NCI-H1105 (cell line): Measurements from ENCODE around the gene SULT1A2.
"Not testable (repeated sequence)": the region's sequence is repeated elsewhere in the genome, so short reads cannot be mapped to it uniquely, and the experiment has no call there.

Experiments
- DNase-seq: peaks from one replicate; lab custom pipeline; 2025; lab: John Stamatoyannopoulos, UW

Gene SULT1A2

DNA sequence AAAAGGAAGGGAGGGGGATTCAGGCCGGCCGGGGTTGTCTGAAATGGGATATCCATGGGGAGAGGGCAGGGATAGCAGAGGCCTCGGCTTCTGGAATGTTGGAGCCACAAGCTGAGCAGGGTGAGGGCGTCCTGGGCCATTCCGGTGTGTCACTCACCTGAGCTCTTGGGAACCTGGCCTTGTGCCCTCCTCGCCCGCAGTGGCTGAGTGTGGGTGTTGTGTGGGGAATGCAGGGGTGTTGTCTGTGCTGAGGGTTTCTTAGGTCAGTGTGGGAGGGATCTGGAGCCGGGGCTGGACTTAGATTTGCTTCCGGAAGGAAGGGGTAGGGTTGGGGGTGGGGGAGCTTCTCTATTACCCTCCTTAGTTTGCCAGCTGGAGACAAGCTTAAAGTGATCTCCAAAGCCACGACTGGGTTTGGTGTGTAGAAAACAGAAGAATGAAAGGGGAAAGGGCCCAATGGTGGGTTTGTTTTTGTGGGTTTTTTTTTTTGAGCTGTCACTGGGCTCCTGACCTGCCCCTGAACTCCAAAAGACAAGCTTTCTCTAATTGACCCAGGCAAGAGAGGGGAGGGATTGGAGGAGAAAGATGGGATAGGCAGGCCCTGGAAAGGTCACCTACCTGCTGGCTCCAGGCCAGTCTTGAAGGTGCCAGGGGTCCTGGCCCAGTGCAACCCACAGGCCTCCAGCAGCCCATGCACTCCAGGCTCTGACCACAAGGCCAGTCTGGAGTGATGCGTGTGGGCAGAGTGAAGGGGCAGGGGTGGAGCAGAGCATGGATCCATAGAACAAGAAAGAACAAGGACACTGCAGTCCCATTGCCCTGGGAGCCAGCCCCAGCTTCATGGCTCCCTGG lies at the start of gene SULT1A2:
Gene SULT1A2 (minus strand): TSS at position 211 of the 852 bp plus-strand sequence. CDS start 1,120 bp downstream, outside the sequence.
- DNase-seq, result no peak

DNA sequence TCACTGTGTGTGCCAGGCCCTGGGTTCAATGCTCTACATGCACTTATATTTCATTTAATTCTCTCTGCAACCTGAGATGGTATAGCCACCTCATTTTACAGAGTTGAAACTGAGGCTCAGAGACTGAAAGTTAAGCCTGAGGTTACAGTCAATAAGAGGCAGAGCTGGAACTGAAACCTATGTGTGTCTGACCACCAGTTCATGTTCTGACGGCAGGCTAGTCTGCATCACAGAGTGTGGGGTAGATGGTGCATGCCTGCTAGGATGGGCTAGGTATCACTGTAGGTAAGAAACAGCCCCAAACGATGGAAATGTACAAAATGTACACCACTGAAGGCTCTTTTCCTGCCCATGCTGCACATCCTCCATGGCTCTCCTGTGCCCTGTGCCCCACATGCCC lies 43.1 kb upstream of the SULT1A2 start:
- DNase-seq, result not testable (repeated sequence)

DNA sequence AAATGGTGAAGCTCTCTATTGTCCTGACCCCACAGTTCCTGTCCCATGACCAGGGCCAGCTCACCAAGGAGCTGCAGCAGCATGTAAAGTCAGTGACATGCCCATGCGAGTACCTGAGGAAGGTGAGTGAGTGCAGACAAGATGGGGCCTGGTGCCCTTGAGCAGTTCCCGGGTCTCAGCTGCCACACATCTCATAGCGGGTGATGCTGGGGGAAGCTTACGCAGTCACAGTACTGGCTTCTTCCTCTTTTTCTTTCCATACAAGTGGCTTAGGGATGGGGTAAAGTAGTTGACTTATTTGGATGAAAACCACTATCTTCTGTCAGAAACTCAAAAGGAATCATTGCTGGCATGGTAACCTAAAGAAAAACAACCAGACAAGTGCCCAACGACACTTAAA lies 41.5 kb upstream of the SULT1A2 start:
- DNase-seq, result not testable (repeated sequence)

DNA sequence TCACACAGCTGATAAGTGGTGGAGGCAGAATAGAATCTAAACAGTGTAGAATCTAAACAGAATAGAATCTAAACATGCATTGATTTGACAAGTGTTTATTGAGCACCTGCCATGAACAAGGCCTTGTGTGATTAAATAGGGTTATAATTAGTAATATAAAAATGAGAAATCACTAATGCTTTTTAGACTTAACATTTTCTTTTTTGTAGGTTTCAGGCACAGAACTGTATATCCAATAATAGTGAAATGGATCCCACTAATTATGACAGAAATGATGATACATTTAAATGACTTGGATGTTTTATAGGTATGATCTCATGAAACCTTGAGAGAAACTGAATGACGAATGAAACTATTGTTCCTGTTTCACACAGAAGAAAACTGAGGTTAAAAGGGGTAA lies 40.9 kb upstream of the SULT1A2 start, which contains the start of gene NPIPB8:
Gene NPIPB8 (plus strand): TSS at position 301 of the 400 bp plus-strand sequence. CDS start 296 bp downstream, outside the sequence.
- not testable (repeated sequence) for DNase-seq

DNA sequence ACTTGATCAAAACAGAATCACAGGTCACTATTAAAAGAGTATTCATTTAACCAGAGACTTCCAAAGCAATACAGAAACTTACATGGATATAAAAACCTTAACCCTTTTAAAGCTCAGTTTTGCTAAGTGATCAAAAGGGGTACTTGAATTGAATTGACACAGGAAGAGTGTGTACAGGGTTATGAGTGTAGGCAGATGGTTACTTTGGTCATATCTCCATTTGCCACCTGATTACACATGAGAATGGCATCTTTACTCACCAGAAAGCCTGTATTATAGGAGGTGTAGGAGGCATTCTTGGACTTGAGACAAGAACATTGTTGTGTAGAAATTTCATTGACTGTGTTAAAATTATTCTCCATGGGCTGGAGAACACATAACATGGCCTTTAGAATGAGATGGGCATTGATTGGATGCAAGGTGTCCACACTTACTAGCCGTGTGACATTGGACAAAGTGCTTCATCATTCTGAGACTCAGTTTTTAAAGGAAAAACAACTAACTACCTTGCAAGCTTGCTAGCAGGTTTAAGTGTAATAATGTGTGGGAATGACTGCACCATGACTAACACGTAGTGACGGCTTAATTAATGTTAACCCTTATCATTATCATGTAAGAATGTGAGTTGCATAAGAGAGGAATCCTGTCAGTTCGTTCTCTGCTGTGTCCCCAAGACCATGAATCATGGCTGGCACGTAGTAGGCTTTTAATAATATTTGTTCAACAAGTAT lies 39.4 kb upstream of the SULT1A2 start:
- not testable (repeated sequence) for DNase-seq

DNA sequence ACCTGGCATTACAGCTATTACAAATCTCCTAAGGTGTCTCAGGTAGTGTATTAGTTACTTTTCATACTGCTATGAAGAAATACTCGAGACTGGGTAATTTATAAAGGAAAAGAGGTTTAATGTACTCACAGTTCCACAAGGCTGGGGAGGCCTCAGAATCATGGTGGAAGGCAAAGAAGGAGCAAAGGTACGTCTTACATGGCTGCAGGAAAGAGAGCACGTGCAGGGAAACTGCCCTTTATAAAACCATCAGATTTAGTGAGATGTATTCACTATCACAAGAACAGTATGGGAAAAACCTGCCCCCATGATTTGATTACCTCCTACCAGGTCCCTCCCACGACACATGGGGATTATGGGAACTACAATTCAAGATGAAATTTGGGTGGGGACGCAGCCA lies 34.1 kb upstream of the SULT1A2 start:
- not testable (repeated sequence) for DNase-seq

DNA sequence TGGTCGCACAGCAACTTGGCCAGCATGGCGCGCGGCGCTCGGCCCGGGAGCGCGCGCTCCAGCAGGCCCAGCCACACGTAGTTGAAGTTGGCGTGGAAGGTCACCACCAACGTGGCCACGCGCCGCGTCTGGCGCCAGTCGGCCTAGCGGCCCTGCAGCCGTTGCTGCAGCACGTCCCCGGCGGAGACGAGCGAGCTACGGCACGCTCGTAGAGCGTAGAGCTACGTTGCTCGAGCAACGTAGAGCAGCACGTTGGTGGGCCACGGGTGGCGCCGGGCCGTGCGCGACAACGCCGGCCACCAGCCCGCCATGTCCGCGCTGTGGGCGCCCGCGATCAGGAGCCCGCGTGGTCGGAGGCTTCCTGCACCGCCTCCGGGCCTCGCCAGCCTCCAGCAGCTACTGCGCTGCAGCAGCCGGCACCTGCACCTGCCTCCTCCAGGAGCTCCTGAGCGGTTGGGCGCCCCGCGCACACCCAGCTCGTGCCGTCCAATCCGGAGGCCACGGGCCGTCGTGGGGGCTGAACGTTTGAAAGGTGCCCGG lies 26.4 kb upstream of the SULT1A2 start:
- peak; percentile 82 for DNase-seq

DNA sequence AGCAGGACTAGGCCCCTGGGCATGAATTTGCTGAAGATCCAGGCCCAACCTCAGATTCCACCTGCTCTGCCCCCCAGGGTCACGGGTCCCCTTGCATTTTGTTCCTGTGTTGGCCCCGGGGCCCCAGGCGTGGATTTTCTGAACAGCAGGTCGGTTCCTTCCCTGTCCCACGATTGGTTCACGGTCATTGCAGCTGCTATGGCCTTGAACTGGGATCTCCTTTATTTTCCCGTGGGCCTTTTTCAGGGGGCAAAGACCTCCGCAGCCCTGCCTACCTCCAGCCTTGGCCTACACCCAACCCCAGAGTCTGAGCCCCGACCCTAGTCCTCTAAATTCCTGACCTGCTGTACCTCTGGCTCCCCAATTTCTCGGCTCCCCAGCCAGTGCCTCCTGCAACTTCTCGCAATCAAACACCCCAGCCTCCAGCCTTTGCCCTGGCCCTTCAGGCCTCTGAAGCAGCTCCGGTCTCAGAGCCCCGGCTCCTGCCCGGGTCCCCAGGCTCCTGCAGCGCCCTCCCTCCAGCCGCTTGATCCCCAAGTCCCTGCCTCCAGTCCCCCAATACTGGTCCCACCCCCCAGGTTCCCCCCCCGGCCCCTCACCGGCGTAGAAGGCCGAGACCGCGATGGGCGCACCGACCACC lies 25.8 kb upstream of the SULT1A2 start:
- DNase-seq, result not testable (repeated sequence)

DNA sequence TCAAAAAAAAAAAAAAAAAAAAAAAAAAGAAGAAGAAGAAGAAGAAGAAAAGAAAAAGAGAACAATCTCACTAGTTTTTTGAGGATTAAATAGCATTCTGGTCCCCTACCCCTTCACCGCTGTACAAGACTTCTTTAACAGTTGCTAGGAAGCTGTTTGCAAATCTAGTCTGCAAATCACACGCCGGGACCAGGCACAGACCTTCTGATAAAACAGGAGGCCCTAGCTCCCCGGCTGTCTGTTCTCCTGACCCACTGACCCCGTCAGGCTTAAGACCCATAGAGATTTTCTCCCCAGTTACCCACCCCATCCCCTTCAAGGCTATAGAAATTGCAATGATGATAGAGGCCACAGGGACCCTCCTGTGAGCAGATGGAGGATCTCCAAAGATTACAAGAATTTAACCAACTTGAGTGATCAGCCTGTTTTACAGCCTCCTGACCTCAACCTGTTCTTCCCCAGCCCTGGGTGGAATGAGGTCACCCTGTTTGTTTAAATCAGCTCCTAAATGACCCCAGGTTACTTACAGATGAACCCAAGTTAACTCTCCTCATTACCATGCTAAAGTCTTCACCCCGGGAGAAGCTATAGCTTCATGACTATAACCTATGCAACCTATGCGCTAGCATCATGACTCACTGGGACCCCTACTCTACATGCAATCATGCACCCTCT lies 24.8 kb upstream of the SULT1A2 start:
- DNase-seq, result no peak

DNA sequence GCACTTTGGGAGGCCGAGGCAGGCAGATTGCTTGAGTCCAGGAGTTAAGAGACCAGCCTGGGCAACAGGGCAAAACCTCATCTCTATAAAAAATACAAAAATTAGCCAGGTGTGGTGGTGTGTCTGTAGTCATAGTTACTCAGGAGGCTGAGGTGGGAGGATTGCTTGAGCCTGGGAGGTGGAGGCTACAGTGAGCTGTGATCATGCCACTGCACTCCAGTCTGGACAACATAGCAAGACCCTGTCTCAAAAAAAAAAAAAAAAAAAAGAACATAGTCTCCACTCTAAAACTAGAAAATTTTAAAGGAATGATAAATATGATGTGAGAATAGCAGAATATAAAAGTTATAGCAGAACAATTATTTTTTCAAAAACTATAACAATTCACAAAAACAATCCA lies 23.5 kb upstream of the SULT1A2 start:
- DNase-seq, result not testable (repeated sequence)

DNA sequence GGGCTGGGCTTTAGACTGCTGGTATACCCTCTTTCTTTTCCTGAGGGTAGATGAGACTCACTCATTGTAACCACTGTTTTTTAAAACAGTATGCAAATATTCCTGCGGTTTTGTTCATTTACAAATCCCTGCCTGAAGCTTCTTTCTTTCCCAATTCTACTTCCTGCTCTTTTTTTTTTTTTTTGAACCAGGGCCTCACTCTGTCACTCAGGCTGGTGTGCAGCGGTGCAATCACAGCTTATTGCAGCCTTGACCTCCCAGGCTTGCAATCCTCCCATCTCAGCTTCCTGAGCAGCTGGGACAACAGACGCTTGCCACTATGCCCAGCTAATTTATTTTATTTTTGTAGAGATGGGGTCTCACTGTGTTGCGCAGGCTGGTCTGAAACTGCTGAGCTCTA lies 21.0 kb upstream of the SULT1A2 start:
- DNase-seq, result no peak

DNA sequence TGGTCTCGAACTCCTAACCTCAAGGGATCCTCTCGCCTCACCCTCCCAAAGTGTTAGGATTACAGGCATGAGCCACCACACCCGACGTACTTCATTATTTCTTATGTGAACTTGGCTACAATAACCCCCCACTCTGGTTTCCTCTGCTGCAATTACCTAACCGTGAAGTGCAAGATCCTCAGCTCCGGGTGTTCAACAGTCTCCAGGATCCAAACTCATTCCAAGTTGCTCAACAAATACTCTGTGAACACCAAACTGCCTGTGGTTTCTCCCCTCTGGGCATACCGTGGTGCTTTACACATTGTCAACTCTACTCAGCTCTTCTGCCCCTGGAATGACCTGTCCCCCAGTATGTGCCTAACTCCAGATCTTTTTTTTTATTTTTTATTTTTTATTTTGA lies 19.8 kb upstream of the SULT1A2 start:
- DNase-seq, result no peak

DNA sequence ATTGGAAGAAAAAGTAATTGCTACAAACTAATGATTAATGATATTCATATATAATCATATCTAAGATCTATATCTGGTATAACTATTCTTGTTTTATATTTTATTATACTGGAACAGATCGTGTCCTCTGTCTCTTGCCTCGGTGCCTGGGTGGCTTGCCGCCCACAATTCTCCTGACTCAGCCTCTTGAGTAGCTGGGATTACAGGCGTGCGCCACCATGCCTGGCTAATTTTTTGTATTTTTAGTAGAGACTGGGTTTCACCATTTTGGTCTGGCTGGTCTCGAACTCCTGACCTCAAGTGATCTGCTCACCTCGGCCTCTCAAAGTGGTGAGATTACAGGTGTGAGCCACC lies 19.4 kb upstream of the SULT1A2 start:
- not testable (repeated sequence) for DNase-seq

DNA sequence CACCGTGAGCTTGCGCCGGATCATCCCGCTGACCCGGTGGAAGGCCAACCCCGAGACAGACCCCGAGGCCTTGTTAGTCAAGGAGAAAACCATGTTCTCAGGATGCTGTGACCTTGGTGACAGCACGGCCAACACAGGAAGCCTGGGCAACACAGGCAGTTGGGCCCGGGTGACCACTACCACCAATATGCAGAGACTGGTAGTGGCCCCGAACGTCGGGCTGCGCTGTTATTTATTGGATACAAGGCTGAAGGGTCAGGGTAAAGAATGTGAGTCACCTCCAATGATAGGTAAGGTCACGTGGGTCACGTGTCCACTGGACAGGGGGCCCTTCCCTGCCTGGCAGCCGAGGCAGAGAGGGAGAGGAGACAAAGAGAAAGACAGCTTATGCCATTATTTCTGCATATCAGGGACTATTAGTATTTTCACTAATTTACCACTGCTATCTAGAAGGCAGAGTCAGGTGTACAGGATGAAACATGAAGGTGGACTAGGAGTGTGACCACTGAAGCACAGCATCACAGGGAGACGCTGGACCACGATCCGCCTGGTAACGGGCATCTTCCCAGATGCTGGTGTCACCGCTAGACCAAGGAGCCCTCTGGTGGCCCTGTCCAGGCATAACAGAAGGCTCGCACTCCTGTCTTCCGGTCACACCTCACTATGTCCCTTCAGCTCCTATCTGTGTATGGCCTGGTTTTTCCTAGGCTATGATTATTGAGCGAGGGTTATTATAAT lies 18.8 kb upstream of the SULT1A2 start:
- peak; percentile 21 for DNase-seq

DNA sequence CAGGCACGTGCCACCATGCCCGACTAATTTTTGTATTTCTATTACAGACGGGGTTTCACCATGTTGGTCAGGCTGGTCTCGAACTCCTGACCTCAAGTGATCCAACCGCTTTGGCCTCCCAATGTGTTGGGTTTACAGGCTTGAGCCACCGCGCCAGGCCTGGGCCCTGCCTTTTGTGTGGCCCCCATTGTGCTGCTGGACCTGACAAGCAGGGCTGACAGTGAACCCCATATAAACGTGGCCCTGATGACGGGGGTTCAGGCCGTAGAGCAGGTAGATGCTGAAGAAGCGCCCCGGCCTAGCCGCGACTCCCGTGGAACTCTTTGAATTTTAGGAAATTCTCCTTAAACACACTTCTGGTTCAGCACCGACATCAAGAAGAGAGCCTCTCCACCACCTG lies 17.7 kb upstream of the SULT1A2 start:
- not testable (repeated sequence) for DNase-seq

DNA sequence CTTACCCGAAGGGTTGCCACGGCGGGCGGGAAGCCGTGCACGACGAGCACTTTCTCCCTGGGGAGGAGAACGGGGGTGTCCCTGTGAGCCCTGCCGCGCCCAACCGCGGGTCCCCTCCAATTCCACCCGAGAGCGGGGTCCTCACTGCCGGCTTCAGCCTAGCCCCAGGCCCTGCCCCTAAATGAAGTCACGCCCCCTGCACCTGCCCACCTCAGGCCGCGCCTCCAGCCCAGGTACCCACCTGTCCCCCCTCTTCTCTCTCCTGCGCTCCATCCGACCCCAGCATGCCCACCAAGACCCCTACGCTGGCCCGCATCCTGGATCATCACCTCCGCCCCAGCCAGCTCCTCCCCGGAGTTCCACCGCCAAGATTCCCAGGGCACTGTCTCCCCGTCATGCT lies 17.1 kb upstream of the SULT1A2 start:
- DNase-seq, result not testable (repeated sequence)

DNA sequence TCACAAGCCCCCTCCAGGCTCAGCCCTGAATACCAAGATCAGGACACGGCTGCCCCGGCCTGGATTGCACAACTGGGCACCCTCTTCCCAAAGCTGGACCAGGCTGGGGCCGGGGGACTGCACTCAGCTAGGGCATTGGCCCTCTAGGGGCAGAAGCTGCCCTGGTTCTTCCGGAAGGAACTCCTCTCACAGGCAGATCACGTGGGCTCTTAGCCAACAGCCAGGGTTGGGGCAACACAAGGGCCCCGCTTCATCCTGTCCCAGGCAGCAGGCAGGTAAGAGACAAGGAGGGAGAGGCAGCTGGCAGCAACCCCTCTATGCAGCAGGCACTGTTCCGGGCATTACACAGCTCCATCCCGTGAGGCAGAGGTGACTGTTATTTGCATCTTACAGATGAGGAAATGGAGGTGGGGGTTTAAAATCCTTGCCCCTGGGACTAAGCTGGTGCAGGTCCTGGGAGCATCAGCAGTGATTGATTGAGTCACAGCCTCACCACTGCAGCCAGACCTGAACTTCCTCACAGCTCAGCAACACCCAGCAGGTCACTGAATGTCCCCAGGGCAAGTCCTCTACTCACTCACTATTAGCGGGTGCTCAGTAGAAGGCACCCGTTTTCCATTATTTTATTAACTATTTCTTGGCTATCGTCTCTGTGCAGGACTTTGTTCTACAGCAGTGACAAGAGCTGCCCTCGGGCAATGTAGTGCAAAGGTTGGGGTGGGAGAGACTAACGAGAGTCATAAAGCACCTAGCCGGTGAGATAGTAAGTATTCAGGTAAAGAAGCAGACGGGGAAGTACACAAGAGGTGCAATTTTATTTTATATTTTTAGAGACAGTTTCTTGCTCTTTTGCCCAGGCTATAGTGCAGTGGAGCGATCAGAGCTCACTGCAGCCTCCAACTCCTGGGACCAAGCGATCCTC lies 15.8 kb upstream of the SULT1A2 start:
- DNase-seq, result not testable (repeated sequence)

DNA sequence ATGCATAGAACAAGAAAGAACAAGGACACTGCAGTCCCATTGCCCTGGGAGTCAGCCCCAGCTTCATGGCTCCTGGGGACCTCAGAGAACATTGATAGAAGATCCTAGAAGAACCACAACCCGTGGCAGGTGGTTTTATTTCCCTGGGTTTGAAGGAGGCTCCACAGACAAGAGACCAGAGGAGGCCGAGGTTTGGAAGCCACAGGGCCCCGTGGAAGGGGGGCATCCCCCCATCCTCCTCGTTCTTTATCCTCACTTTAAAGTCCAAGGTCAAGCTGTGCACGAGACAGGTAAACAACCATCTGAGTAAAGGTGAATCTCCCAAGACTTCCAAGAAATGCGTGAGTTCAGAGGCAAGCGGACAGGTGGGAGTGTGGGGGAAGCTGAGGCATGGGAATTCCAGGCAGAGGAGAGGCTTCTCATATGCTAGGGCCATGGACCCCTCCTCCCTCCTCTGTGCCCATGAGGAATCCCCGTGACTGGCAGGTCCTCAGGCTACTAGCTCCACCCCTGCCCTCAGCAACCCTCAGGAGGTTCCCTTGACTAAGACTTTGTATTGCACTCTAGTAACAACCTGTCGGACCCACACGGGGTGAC lies 13.8 kb upstream of the SULT1A2 start:
- no peak for DNase-seq
